IMR-90 (cell line): Measurements from ENCODE around the gene TST. TPM values are rescaled to one million over a fixed set of nuclear protein-coding genes. Genes with fewer than 3 reads are reported as not detected.

Experiments used
- ATAC-seq: fragments of 200-7000 bp; cut with Tn5 transposase; 2 replicates; pipeline ENCODE4 v1.9.1; 2020; ENCODE audit warnings: low read depth, mild to moderate bottlenecking, moderate library complexity
- BruUV-seq: library from RNA; stranded (reverse); fragments of 400-500 nt; replicated peaks from 2 replicates; lab custom pipeline; 2021; lab: Mats Ljungman, UMichigan
- CTCF ChIA-PET: fragments of 300-600 bp; formaldehyde crosslinking; extraction: SDS; loops from one replicate; lab custom pipeline; 2021; ENCODE audit warnings: antibody characterized with exemption; lab: Yijun Ruan, JAX
- POLR2A ChIA-PET: fragments of 300-600 bp; sonication (Branson Sonifier 250); formaldehyde crosslinking; loops from one replicate; lab custom pipeline; 2022; ENCODE audit warnings: antibody characterized with exemption; ENCODE audit not compliant: unreplicated experiment; lab: Charles Lee
- DNase-seq: peaks from one replicate; pipeline ENCODE4 v3.0.0; 2013
- H2AFZ ChIP-seq: replicated peaks from 2 replicates; pipeline ENCODE3; 2013; ENCODE audit warnings: low read length, mild to moderate bottlenecking; ENCODE audit not compliant: poor library complexity
- H2AK5ac ChIP-seq: 2 replicates; pipeline ENCODE4 v1.6.1; 2013; ENCODE audit warnings: low read depth, low read length, inconsistent platforms
- H2AK9ac ChIP-seq: replicated peaks from 2 replicates; pipeline ENCODE3; 2013; ENCODE audit warnings: mild to moderate bottlenecking, low read depth, low read length, moderate library complexity; ENCODE audit not compliant: poor library complexity
- H2BK120ac ChIP-seq: 2 replicates; pipeline ENCODE4 v1.6.1; 2013; ENCODE audit warnings: low read depth, low read length, inconsistent platforms
- H2BK15ac ChIP-seq: 3 replicates; pipeline ENCODE4 v1.6.1; 2013; ENCODE audit warnings: low read depth, low read length, inconsistent platforms
- H2BK20ac ChIP-seq: 2 replicates; pipeline ENCODE4 v1.6.1; 2013; ENCODE audit warnings: low read depth, mild to moderate bottlenecking, inconsistent platforms, low read length, moderate library complexity
- H2BK5ac ChIP-seq: 2 replicates; pipeline ENCODE4 v1.6.1; 2013; ENCODE audit warnings: mild to moderate bottlenecking, low read depth, low read length, inconsistent platforms; ENCODE audit not compliant: poor library complexity, severe bottlenecking
- H3K14ac ChIP-seq: replicated peaks from 2 replicates; pipeline ENCODE4 v1.6.1; 2013; ENCODE audit warnings: low read depth, low read length, inconsistent platforms
- H3K18ac ChIP-seq: 2 replicates; pipeline ENCODE4 v1.6.1; 2013; ENCODE audit warnings: low read depth, low read length, control low read depth
- H3K23ac ChIP-seq: 2 replicates; pipeline ENCODE4 v1.6.1; 2013; ENCODE audit warnings: low read depth, low read length, inconsistent platforms
- H3K27ac ChIP-seq: 2 replicates; pipeline ENCODE4 v1.5.1; 2013; ENCODE audit warnings: mild to moderate bottlenecking, control low read depth, low read length; ENCODE audit not compliant: insufficient read depth
- H3K27me3 ChIP-seq: 2 replicates; pipeline ENCODE4 v1.6.1; 2013; ENCODE audit warnings: low read length; ENCODE audit not compliant: control insufficient read depth, insufficient read depth
- H3K36me3 ChIP-seq: 2 replicates; pipeline ENCODE4 v1.6.1; 2013; ENCODE audit warnings: low read length, mixed read lengths; ENCODE audit not compliant: control insufficient read depth, insufficient read depth
- H3K4ac ChIP-seq: 2 replicates; pipeline ENCODE4 v1.6.1; 2013; ENCODE audit warnings: low read depth, low read length, inconsistent platforms
- H3K4me1 ChIP-seq: 2 replicates; pipeline ENCODE4 v1.6.1; 2013; ENCODE audit warnings: low read length, mixed read lengths; ENCODE audit not compliant: control insufficient read depth, insufficient read depth
- H3K4me2 ChIP-seq: 2 replicates; pipeline ENCODE4 v1.6.1; 2013; ENCODE audit warnings: low read depth, mild to moderate bottlenecking, control low read depth, low read length, moderate library complexity
- H3K4me3 ChIP-seq: 2 replicates; pipeline ENCODE4 v1.5.1; 2013; ENCODE audit warnings: low read depth, mild to moderate bottlenecking, control low read depth, low read length, moderate library complexity; ENCODE audit not compliant: insufficient read depth
- H3K56ac ChIP-seq: 2 replicates; pipeline ENCODE4 v1.6.1; 2013; ENCODE audit warnings: low read length, inconsistent platforms; ENCODE audit not compliant: insufficient read depth; ENCODE audit errors: extremely low read depth
- H3K79me1 ChIP-seq, 2 experiments: 2 replicates each; pipeline ENCODE4 v1.6.1; 2013; ENCODE audit warnings: low read length in 2 of 2, inconsistent platforms in 1 of 2, low read depth in 1 of 2
- H3K9ac ChIP-seq: 2 replicates; pipeline ENCODE4 v1.6.1; 2013; ENCODE audit warnings: low read depth, low read length, control low read depth
- H3K9me1 ChIP-seq: 2 replicates; pipeline ENCODE4 v1.6.1; 2013; ENCODE audit warnings: low read length, inconsistent platforms; ENCODE audit not compliant: insufficient read depth
- H3K9me3 ChIP-seq: 2 replicates; pipeline ENCODE4 v1.6.1; 2013; ENCODE audit warnings: low read length; ENCODE audit not compliant: control insufficient read depth, insufficient read depth
- H4K20me1 ChIP-seq: 2 replicates; pipeline ENCODE4 v1.6.1; 2013; ENCODE audit warnings: low read length, inconsistent platforms; ENCODE audit not compliant: insufficient read depth
- H4K5ac ChIP-seq: 2 replicates; pipeline ENCODE4 v1.6.1; 2013; ENCODE audit warnings: mild to moderate bottlenecking, low read depth, low read length, control low read depth
- H4K8ac ChIP-seq, 2 experiments: 2 replicates each; pipeline ENCODE4 v1.6.1; 2013; ENCODE audit warnings: low read depth in 2 of 2, low read length in 2 of 2, control low read depth in 1 of 2, inconsistent platforms in 1 of 2
- H4K91ac ChIP-seq: 2 replicates; pipeline ENCODE4 v1.6.1; 2013; ENCODE audit warnings: low read depth, low read length, inconsistent platforms; ENCODE audit not compliant: insufficient read depth
- BHLHE40 ChIP-seq: fragments of 150-350 bp; IDR thresholded peaks from 2 replicates; pipeline ENCODE4 v1.6.1; 2016; ENCODE audit warnings: mild to moderate bottlenecking, low read depth, low read length
- CEBPB ChIP-seq: IDR thresholded peaks from 2 replicates; pipeline ENCODE4 v1.6.1; 2012; ENCODE audit warnings: low read depth, low read length, improper control_type of control experiment
- CHD1 ChIP-seq: IDR thresholded peaks from 2 replicates; pipeline ENCODE4 v1.6.1; 2012; ENCODE audit warnings: low read depth, low read length, improper control_type of control experiment
- ELK1 ChIP-seq: fragments of 150-350 bp; IDR thresholded peaks from 2 replicates; pipeline ENCODE4 v1.6.1; 2016; ENCODE audit warnings: low read depth, mild to moderate bottlenecking, low read length, moderate library complexity, borderline replicate concordance
- FOS ChIP-seq: fragments of 150-350 bp; IDR thresholded peaks from 2 replicates; pipeline ENCODE4 v1.6.1; 2016; ENCODE audit warnings: low read depth, low read length
- MAFK ChIP-seq: IDR thresholded peaks from 2 replicates; pipeline ENCODE4 v1.6.1; 2012; ENCODE audit warnings: low read depth, low read length, improper control_type of control experiment
- MAZ ChIP-seq: IDR thresholded peaks from 2 replicates; pipeline ENCODE4 v1.6.1; 2012; ENCODE audit warnings: low read depth, mild to moderate bottlenecking, low read length, improper control_type of control experiment, moderate library complexity, borderline replicate concordance
- NFE2L2 ChIP-seq: fragments of 150-350 bp; IDR thresholded peaks from 2 replicates; pipeline ENCODE4 v1.6.1; 2016; ENCODE audit warnings: low read depth, mild to moderate bottlenecking, low read length
- RAD21 ChIP-seq: IDR thresholded peaks from 2 replicates; pipeline ENCODE4 v1.6.1; 2012; ENCODE audit warnings: low read length, improper control_type of control experiment
- RCOR1 ChIP-seq: IDR thresholded peaks from 2 replicates; pipeline ENCODE4 v1.6.1; 2012; ENCODE audit warnings: mild to moderate bottlenecking, low read length, improper control_type of control experiment; ENCODE audit not compliant: insufficient replicate concordance
- RFX5 ChIP-seq: IDR thresholded peaks from 2 replicates; pipeline ENCODE4 v1.8.0; 2012; ENCODE audit warnings: low read depth, mild to moderate bottlenecking, low read length, moderate library complexity
- SMC3 ChIP-seq: fragments of 150-350 bp; IDR thresholded peaks from 2 replicates; pipeline ENCODE4 v1.6.1; 2016; ENCODE audit warnings: low read depth, mild to moderate bottlenecking, antibody characterized with exemption, low read length, moderate library complexity
- WGBS, 2 experiments: methylation state at CpG; one replicate each; pipeline versions ENCODE4 v1.1.5 to v1.1.7; 2013; ENCODE audit warnings: missing lambda C conversion rate in 2 of 2; ENCODE audit not compliant: insufficient read length in 1 of 2; ENCODE audit errors: extremely low coverage in 2 of 2; 5-methylcytosine and 5-hydroxymethylcytosine counted together
- dilution Hi-C: fragments of 300-500 bp; cut with HindIII; formaldehyde crosslinking; loops from one replicate; pipeline ENCODE4 v1.14.3; 2018; ENCODE audit warnings: low sequenced_read_pairs; ENCODE audit not compliant: unreplicated experiment
- in situ Hi-C: fragments of 300-500 bp; cut with MboI; formaldehyde crosslinking; loops from 3 replicates; pipeline ENCODE4 v1.14.3; 2019; ENCODE audit warnings: low sequenced_read_pairs, inconsistent platforms, mixed read lengths
- intact Hi-C: fragments of 100-400 bp; cut with micrococcal nuclease; formaldehyde crosslinking; loops from 2 replicates; pipeline ENCODE4 v1.10.0; 2022
- polyA plus RNA-seq, 3 experiments: library from polyadenylated mRNA; depleted of rRNA; stranded (reverse); fragments of >200 nt; gene quantifications; 2 replicates each; pipeline ENCODE4 v1.2.3, GENCODE V29; 2012; ENCODE audit warnings: low replicate concordance in 1 of 3
- total RNA-seq: library from RNA; depleted of rRNA; stranded (reverse); fragments of >200 nt; gene quantifications from 2 replicates; pipeline ENCODE4 v1.2.3, GENCODE V29; 2012
- TF ChIP-seq, protein P1 (sequence below): fragments of 150-350 bp; IDR thresholded peaks from 2 replicates; pipeline ENCODE4 v1.6.1; 2017; ENCODE audit warnings: mild to moderate bottlenecking, antibody characterized with exemption, low read length, low read depth

Gene TST
- total and polyA plus RNA-seq, 2 of the 4 experiments (the other 2 are of a cell fraction): 31.7 to 37.7 TPM

DNA sequence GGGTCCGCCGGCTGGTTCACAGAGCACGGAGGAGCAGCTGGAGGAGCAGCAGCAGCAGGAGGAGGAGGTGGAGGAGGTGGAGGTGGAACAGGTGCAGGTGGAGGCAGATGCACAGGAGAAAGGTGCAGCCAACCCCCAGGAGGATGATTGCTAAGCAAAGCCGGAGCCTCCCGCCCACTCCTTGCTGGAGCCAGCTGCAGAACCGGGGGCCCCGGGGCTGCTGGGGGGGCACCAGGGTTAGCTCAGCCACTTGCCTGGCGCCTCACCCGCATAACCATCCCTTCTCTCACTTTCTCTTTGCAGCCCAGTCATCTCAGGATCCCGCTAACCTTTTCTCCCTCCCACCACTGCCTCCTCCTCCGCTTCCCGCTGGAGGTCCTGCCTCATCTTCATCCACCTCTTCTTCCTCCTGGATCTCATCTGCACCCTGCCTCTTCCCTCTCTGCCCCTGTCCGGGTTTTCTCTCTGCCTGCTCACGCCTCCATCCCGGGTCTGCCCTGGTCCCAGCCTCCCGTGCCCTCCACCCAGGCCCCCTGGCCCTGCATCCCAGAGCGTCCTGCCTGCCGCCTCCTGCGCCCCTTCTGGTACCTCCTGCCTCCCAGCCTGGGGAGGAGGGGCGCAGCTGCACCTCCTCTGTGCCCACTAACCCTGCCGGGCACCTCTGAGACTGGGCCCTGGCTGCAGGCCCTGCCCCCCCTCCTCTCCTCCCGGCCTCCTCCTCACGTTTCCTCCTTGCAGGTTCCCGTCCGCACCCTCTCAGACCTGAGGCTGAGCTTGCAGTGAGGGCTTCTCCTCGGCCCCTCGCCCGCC is 41.8 kb upstream of the TST start:
- dilution Hi-C loops: no loop called here
- peaks cover 34% of the 10 kb centered on the region for H3K36me3 ChIP-seq
- ChIA-PET CTCF (no interaction called here), POLR2A (no interaction called here)
- H3K79me1 ChIP-seq: no peaks in the 10 kb centered on the region
- H4K20me1 ChIP-seq: no peaks in the 10 kb centered on the region
- H4K5ac ChIP-seq: no peak overlapping the region
- H3K4me1 ChIP-seq: no peaks in the 10 kb centered on the region
- BruUV-seq: no TSS peak
- TF ChIP-seq FOS: no peak
- TF ChIP-seq ELK1: no peak
- no peak for TF ChIP-seq SMC3
- no peak for TF ChIP-seq RFX5
- TF ChIP-seq RAD21: no peak
- TF ChIP-seq MAZ: no peak
- no peak for TF ChIP-seq RCOR1
- TF ChIP-seq CHD1: no peak
- TF ChIP-seq, protein P1, sequence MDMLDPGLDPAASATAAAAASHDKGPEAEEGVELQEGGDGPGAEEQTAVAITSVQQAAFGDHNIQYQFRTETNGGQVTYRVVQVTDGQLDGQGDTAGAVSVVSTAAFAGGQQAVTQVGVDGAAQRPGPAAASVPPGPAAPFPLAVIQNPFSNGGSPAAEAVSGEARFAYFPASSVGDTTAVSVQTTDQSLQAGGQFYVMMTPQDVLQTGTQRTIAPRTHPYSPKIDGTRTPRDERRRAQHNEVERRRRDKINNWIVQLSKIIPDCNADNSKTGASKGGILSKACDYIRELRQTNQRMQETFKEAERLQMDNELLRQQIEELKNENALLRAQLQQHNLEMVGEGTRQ: no peak
- no peak for TF ChIP-seq BHLHE40
- no peak for TF ChIP-seq NFE2L2
- TF ChIP-seq MAFK: no peak
- TF ChIP-seq CEBPB: no peak
- no peak overlapping the region for H3K9ac ChIP-seq
- no peaks in the 10 kb centered on the region for H3K9me3 ChIP-seq
- H3K4ac ChIP-seq: no peak overlapping the region
- H2BK15ac ChIP-seq: no peak overlapping the region
- no peak overlapping the region for H3K14ac ChIP-seq
- no peak overlapping the region for H3K4me3 ChIP-seq
- no peak overlapping the region for H2AFZ ChIP-seq
- no peak for ATAC-seq
- H3K18ac ChIP-seq: no peak overlapping the region
- WGBS, 2 experiments: 95% methylated on average over 6 of the region's 28 CpGs; no CpG with 5 or more reads in 1 of the 2 experiments
- H2AK9ac ChIP-seq: no peak overlapping the region
- H3K56ac ChIP-seq: no peak overlapping the region
- in situ Hi-C loops: no loop called here
- H4K91ac ChIP-seq: no peak overlapping the region
- intact Hi-C loops: no loop called here
- no peak overlapping the region for H2BK5ac ChIP-seq
- no peak overlapping the region for H3K23ac ChIP-seq
- no peak overlapping the region for H2BK120ac ChIP-seq
- H2AK5ac ChIP-seq: no peak overlapping the region
- H3K4me2 ChIP-seq: no peak overlapping the region
- no peak overlapping the region for H2BK20ac ChIP-seq
- H3K27ac ChIP-seq: no peak overlapping the region
- DNase-seq: no peak
- no peak overlapping the region for H4K8ac ChIP-seq
- H3K27me3 ChIP-seq: no peaks in the 10 kb centered on the region
- H3K9me1 ChIP-seq: no peaks in the 10 kb centered on the region
